T-helper 1 cell (primary cell): ENCODE results near the gene ROR2.

Experiments used
- DNase-seq, 5 donors: peaks; one replicate each; pipeline ENCODE4 v3.0.0-alpha.2; 2012 to 2020

ROR2 gene

GRCh38 chr9:91840469-91840868, 109.6 kb downstream of the ROR2 start:
- no peak for DNase-seq

- no peak for DNase-seq
These were observed 110.0 kb downstream of the ROR2 start for GRCh38 chr9:91839926-91840465.

DNA sequence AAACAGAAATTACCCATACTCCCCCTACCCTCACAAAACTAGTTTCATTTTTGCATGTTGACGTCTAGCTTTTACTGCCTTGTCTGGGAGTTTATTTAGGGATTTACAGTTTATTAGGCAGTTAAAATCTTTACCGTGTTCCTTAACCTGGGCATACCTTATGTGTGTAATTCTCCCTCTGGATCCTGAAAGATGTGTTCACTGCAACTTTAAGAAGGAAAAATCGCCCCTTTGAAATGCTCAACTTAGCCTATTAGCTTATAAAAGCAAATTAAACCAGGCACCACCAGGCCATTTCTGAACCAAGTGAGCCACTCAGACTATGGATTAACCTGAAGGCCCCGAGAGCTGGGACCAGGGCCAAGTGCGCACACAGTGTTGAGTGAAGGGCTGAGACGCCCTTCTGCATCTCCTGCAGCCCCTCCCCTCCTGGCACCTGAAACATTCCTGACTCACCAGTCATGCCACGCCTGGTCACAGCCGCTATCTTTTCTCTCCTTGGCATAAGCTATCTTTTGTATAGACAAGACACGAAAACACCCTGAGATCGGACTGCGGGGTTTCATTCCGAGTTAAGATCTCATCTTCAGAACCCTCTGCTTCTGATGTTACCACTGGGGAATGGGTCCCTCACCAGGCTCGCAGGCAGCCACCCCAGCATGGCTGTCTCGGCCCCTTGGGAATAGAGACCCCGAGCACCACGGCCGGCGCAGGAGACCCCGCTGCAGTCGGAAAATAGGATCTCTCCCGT, 111.9 kb downstream of the ROR2 start:
- no peak for DNase-seq

GRCh38 chr9:91836515-91836914, 113.5 kb downstream of the ROR2 start:
- DNase-seq: no peak

DNA sequence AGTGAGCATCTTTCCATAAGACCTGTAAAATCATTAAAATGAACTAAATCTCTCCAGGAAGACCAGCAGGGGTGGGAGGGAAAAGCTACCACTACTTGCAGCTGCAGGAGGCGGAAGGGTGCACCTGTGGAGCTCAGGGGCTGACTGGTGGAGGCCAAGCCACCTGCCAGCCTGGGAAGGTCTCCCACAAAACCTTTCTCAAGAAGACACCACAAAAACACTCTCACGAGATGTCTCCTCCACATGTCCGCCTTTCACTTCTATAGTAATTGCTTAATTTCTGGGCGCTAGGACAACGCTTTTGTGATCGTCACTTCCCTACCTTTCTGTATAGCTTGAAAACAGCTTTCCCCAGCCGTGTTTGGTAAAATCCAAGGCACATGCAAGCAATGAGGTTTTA, 114.4 kb downstream of the ROR2 start:
- DNase-seq: no peak

DNA sequence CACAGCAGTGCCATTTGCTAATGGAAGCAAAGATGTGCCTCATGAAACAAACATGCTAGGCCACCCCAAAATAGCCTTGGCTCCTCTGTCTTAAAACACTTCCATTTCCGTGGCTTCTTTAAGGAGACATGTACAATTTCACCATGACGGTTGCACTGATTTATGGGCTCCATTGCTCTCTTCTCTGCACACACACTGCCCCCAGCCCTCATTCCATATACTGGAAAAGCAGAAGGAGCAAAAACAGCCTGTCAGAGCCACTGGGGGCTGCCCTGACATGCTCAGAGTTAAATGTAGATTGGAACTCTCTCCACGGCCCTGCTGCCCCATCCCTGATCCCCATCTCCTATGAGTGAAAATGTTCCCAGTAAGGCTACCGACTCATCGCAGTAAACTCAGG, 114.8 kb downstream of the ROR2 start:
- no peak for DNase-seq

- no peak for DNase-seq
These were observed 115.3 kb downstream of the ROR2 start for GRCh38 chr9:91834740-91835139.

DNA sequence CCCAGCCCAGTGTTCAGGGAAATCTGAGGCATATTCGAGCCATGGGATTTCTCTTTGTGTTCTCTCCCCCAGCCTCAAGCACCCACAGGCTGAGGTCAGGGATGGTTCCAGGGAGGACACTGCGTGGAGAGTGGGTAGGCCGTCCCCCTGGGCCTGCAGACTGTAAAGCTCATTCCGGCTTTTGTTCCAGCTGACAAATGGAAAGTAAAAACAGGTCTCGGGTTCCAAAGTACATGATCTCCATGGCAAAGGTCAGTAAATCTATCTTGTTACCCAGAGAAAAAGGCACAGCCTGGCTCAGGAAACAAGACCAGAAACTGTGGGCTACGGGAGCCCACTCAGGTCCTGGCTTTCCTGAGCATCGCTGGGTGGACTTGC, 116.2 kb downstream of the ROR2 start:
- no peak for DNase-seq

- DNase-seq: no peak
These were observed 116.7 kb downstream of the ROR2 start for GRCh38 chr9:91833096-91833877.

- no peak for DNase-seq
These were observed 117.7 kb downstream of the ROR2 start for GRCh38 chr9:91832322-91832721.

- no peak for DNase-seq
These were observed 124.2 kb downstream of the ROR2 start for GRCh38 chr9:91825866-91826265.

DNA sequence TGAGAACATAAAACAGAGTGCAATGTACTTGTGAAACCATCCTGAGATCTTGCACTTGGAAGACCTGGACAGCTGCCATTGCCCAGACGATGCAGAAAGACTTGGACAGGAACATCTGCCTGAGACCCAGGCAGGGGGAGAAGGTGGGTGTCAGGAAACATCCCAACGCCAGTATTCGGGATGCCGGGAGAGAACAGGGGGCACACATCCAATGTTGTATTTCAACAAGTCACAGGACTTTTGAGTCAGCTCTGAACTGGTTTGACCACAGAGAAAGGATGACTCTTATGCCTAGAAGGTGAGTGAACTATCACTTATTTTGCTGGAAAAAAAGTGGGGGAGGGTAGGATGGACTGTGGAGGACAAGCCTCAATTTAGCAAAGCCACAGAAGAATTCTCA, 124.6 kb downstream of the ROR2 start:
- no peak for DNase-seq

DNA sequence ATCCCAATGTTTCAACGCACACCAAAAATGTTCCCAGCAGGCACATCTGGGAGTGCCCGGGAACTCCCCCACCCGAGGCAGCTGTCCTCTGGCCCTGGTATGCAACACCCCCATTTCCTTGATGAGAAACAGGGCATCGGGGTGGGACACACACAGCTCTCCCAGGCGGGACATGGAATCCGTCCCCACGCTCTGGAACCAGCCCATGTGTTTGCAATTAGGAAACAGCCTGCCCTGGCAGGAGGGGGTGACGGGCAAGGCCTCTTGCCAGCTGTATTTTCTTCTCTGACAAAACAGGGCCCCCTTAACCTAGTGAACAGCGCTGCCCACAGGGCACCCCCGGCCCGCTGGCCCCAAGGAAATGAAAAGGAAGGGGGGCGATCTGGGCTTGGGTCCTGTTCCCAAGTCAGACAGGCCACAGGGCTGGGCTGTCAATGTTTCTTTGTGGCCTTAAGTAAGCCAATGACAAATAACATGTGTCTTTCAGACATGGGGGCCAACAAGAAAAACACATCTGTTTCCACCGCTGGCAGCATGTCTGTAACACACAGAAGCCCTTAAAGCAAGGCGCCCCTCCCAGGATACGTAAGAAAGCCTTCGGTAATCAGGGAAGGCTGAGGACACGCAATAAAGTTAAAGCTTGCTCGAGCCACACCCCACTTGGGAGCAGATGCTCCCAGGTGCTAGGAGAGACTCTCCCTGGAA, 125.3 kb downstream of the ROR2 start:
- no peak for DNase-seq

GRCh38 chr9:91824151-91824550, 125.9 kb downstream of the ROR2 start:
- no peak for DNase-seq

DNA sequence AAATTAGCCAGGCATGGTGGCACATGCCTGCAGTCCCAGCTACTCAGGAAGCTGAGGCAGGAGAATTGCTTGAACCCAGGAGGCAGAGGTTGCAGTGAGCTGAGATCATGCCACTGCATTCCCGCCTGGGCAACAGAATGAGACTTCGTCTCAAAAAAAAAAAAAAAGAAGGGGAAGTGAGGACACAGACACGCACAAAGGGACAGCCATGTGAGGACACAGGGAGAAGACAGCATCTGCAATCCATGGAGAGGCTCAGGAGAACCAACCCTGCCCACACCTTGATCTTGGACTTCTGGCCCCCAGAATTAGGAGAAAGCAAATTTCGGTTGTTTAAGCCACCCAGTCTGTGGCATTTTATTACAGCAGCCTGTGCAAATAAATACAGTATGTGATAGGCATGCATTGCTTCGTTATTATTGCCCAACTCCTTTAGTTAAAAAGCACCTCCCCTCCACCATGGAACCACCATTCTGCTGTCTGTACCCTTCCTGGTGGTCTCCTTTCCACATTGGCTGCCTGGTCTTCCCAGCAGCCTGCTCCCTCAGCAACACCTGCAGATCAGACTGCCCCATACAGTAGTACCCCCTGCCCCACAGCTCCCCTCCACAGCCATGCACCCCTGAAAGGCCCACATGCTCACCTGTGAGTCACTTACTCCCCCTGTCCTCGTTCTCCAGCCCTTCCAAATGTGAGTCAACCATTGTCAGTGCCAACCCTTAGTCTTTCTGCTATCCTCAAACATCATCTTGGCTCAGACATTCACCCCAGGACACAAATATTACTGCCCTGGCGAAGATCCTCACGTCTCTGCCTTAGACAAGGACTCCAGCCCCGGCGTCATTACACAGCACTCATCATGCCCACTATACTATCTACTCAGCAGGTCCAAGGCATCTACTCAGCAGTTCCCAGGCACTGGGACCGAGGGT, 128.8 kb downstream of the ROR2 start:
- no peak for DNase-seq

- no peak for DNase-seq
These were observed 129.8 kb downstream of the ROR2 start for GRCh38 chr9:91820126-91820750.

DNA sequence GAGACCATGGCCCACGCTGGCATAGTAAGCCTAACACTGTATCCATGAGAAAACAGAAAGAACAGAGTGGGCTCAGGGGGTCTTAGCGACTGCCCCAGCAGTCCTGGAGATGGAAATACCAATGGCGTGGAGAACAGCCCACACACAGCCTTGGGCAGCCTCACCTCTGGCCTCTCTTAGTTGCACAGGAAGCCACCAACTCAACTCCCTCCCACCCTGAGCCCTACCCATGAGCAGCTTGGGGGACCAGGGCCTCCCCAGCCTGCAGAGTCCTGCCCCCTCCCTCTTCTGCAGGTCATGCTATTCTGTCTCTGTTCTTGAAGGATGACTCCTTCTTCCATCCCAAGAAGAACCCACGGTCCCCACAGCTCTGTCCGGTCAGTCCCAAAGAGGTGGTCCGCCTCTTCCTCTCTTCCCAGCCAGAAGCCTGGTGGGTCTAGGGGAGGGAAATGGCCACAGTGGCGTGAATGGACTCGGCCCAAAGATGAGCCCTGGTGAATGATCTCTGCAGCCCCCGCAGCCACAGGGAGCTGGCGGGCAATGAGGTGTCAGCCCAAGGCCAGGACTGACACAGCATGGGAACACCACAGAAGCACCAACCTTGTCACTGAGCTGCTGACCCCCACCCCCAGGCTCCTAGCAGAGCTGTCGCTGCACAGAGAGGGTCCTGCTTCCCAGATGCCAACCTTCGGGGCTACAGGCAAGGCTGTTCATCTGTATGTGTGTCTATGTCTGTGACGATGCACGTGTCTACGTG, 131.2 kb downstream of the ROR2 start:
- no peak for DNase-seq

- DNase-seq: no peak
These were observed 131.8 kb downstream of the ROR2 start for GRCh38 chr9:91818225-91818585.

GRCh38 chr9:91817493-91818224, 132.4 kb downstream of the ROR2 start:
- no peak for DNase-seq

GRCh38 chr9:91817106-91817492, 132.9 kb downstream of the ROR2 start:
- DNase-seq: no peak
